IgD-negative memory B cell (primary cell): Measurements from ENCODE around the gene CCDC27. TPM values are rescaled to one million over a fixed set of nuclear protein-coding genes. Genes with fewer than 3 reads are reported as not detected.

Experiments used
- H3K27ac Mint-ChIP-seq, 3 donors: one replicate each; pipeline ENCODE4 v1.8.0; 2020 to 2022; ENCODE audit warnings: mild to moderate bottlenecking in 3 of 3, mixed read lengths in 3 of 3, moderate library complexity in 1 of 3
- H3K27me3 Mint-ChIP-seq: one replicate; pipeline ENCODE4 v1.8.0; 2021; ENCODE audit warnings: mixed read lengths
- H3K36me3 Mint-ChIP-seq: one replicate; pipeline ENCODE4 v1.8.0; 2020; ENCODE audit warnings: mild to moderate bottlenecking, mixed read lengths
- H3K4me1 Mint-ChIP-seq, 3 donors: one replicate each; pipeline ENCODE4 v1.8.0; 2020 to 2022; ENCODE audit warnings: mixed read lengths in 3 of 3, mild to moderate bottlenecking in 1 of 3
- H3K4me3 Mint-ChIP-seq, 4 donors: one replicate each; pipeline ENCODE4 v1.8.0; 2020 to 2022; ENCODE audit warnings: mild to moderate bottlenecking in 4 of 4, mixed read lengths in 4 of 4, moderate library complexity in 3 of 4
- H3K9me3 Mint-ChIP-seq, 3 donors: one replicate each; pipeline ENCODE4 v1.8.0; 2020 to 2021; ENCODE audit warnings: mixed read lengths in 3 of 3, mild to moderate bottlenecking in 1 of 3
- polyA plus RNA-seq: library from polyadenylated mRNA; unstranded; fragments of 300-500 nt; fragmentation: Illumina TruSeq; gene quantifications from one replicate; pipeline ENCODE4 v1.2.3, GENCODE V29; 2021

The CCDC27 gene
- polyA plus RNA-seq, 1 donor from 2014 or later: not detected

- Mint-ChIP-seq H3K27me3 (no peaks in the 10 kb centered on the region), H3K4me1 (peaks cover 9 to 21% (median 14%) of the 10 kb centered on the region in 3 donors), H3K36me3 (no peaks in the 10 kb centered on the region), H3K27ac (no peak overlapping the region), H3K4me3 (no peak overlapping the region), H3K9me3 (no peaks in the 10 kb centered on the region)
Observed at GRCh38 chr1:3749512-3749911, 2.7 kb upstream of the CCDC27 start.

- H3K4me3 Mint-ChIP-seq: peak overlapping the region in 2 of 4 donors; percentile 43 to 61
Observed at GRCh38 chr1:3750741-3751140, 1.5 kb upstream of the CCDC27 start.

GRCh38 chr1:3753656-3754454, 1.6 kb downstream of the CCDC27 start:
- no peaks in the 10 kb centered on the region for H3K36me3 Mint-ChIP-seq
- no peak overlapping the region for H3K27ac Mint-ChIP-seq
- H3K4me3 Mint-ChIP-seq: no peak overlapping the region
- peaks cover 0 to 1% (median 0%) of the 10 kb centered on the region in 3 donors for H3K4me1 Mint-ChIP-seq
- no peaks in the 10 kb centered on the region for H3K9me3 Mint-ChIP-seq
- peaks cover 3% of the 10 kb centered on the region for H3K27me3 Mint-ChIP-seq

More at GRCh38 chr1:3750741-3751140, 1.5 kb upstream of the CCDC27 start:
- H3K36me3 Mint-ChIP-seq: no peaks in the 10 kb centered on the region
- no peaks in the 10 kb centered on the region for H3K9me3 Mint-ChIP-seq
- H3K27ac Mint-ChIP-seq: no peak overlapping the region
- peaks cover 9 to 16% (median 10%) of the 10 kb centered on the region in 3 donors for H3K4me1 Mint-ChIP-seq
- no peaks in the 10 kb centered on the region for H3K27me3 Mint-ChIP-seq

- no peaks in the 10 kb centered on the region for H3K4me1 Mint-ChIP-seq
- H3K27ac Mint-ChIP-seq: no peak overlapping the region
- H3K9me3 Mint-ChIP-seq: peaks cover 0 to 7% (median 7%) of the 10 kb centered on the region in 3 donors
- peaks cover 15% of the 10 kb centered on the region for H3K27me3 Mint-ChIP-seq
- no peaks in the 10 kb centered on the region for H3K36me3 Mint-ChIP-seq
- H3K4me3 Mint-ChIP-seq: no peak overlapping the region
Observed at GRCh38 chr1:3756394-3756793, 4.1 kb downstream of the CCDC27 start.

GRCh38 chr1:3759164-3759563, 6.9 kb downstream of the CCDC27 start:
- Mint-ChIP-seq H3K36me3 (no peaks in the 10 kb centered on the region), H3K4me1 (no peaks in the 10 kb centered on the region), H3K9me3 (peaks cover 0 to 7% (median 7%) of the 10 kb centered on the region in 3 donors), H3K4me3 (no peak overlapping the region), H3K27ac (no peak overlapping the region), H3K27me3 (peaks cover 17% of the 10 kb centered on the region)

- Mint-ChIP-seq H3K27me3 (peaks cover 17% of the 10 kb centered on the region), H3K4me3 (no peak overlapping the region), H3K36me3 (no peaks in the 10 kb centered on the region), H3K9me3 (peaks cover 0 to 7% (median 7%) of the 10 kb centered on the region in 3 donors), H3K27ac (no peak overlapping the region), H3K4me1 (no peaks in the 10 kb centered on the region)
Observed at GRCh38 chr1:3759796-3760195, 7.5 kb downstream of the CCDC27 start.

- Mint-ChIP-seq H3K4me1 (no peaks in the 10 kb centered on the region), H3K4me3 (no peak overlapping the region), H3K27me3 (peaks cover 22% of the 10 kb centered on the region), H3K27ac (no peak overlapping the region), H3K36me3 (no peaks in the 10 kb centered on the region), H3K9me3 (peaks cover 0 to 7% (median 7%) of the 10 kb centered on the region in 3 donors)
Observed at GRCh38 chr1:3761296-3762010, 9.2 kb downstream of the CCDC27 start.

- Mint-ChIP-seq H3K4me3 (no peak overlapping the region), H3K27ac (no peak overlapping the region), H3K4me1 (no peaks in the 10 kb centered on the region), H3K27me3 (peaks cover 21% of the 10 kb centered on the region), H3K9me3 (peaks cover 0 to 7% (median 7%) of the 10 kb centered on the region in 3 donors), H3K36me3 (no peaks in the 10 kb centered on the region)
Observed at GRCh38 chr1:3762151-3762872, 10.1 kb downstream of the CCDC27 start.

- peaks cover 24% of the 10 kb centered on the region for H3K27me3 Mint-ChIP-seq
- peaks cover 1% of the 10 kb centered on the region for H3K36me3 Mint-ChIP-seq
- H3K27ac Mint-ChIP-seq: no peak overlapping the region
- no peak overlapping the region for H3K4me3 Mint-ChIP-seq
- H3K4me1 Mint-ChIP-seq: no peaks in the 10 kb centered on the region
- H3K9me3 Mint-ChIP-seq: peaks cover 0 to 7% (median 7%) of the 10 kb centered on the region in 3 donors
Observed at GRCh38 chr1:3762873-3763228, 10.6 kb downstream of the CCDC27 start.

- Mint-ChIP-seq H3K36me3 (peaks cover 1% of the 10 kb centered on the region), H3K4me1 (no peaks in the 10 kb centered on the region), H3K9me3 (peaks cover 0 to 7% (median 7%) of the 10 kb centered on the region in 3 donors), H3K27me3 (peaks cover 23% of the 10 kb centered on the region), H3K4me3 (no peak overlapping the region), H3K27ac (no peak overlapping the region)
Observed at GRCh38 chr1:3763351-3764125, 11.3 kb downstream of the CCDC27 start.

- Mint-ChIP-seq H3K27me3 (peaks cover 12% of the 10 kb centered on the region), H3K27ac (no peak overlapping the region), H3K4me1 (peaks cover 0 to 3% (median 1%) of the 10 kb centered on the region in 3 donors), H3K4me3 (no peak overlapping the region), H3K9me3 (no peaks in the 10 kb centered on the region), H3K36me3 (peaks cover 1% of the 10 kb centered on the region)
Observed at GRCh38 chr1:3767328-3767925, 15.2 kb downstream of the CCDC27 start.

- Mint-ChIP-seq H3K27ac (no peak overlapping the region), H3K27me3 (peaks cover 11% of the 10 kb centered on the region), H3K4me1 (peaks cover 0 to 3% (median 1%) of the 10 kb centered on the region in 3 donors), H3K9me3 (no peaks in the 10 kb centered on the region), H3K36me3 (peaks cover 1% of the 10 kb centered on the region), H3K4me3 (no peak overlapping the region)
Observed at GRCh38 chr1:3768811-3769390, 16.7 kb downstream of the CCDC27 start.

GRCh38 chr1:3770047-3770765, 18.0 kb downstream of the CCDC27 start:
- peaks cover 0 to 3% (median 1%) of the 10 kb centered on the region in 3 donors for H3K4me1 Mint-ChIP-seq
- no peak overlapping the region for H3K27ac Mint-ChIP-seq
- H3K4me3 Mint-ChIP-seq: peak overlapping the region in 1 of 4 donors; percentile 71
- H3K9me3 Mint-ChIP-seq: no peaks in the 10 kb centered on the region
- H3K36me3 Mint-ChIP-seq: peaks cover 1% of the 10 kb centered on the region
- peaks cover 11% of the 10 kb centered on the region for H3K27me3 Mint-ChIP-seq
